ENCODE measurements around the gene BASP1. TPM values are rescaled to one million over a fixed set of nuclear protein-coding genes. Genes with fewer than 3 reads are reported as not detected.
A peak's percentile ranks its signal among the peaks of the same experiment; 100 is the strongest.
"Not testable (repeated sequence)": the region's sequence is repeated elsewhere in the genome, so short reads cannot be mapped to it uniquely, and the experiment has no call there.

Gene BASP1
- total RNA-seq, 4 donors from 2014 or later: 46.0 to 54.6 (median 49.8) TPM

- WGBS, 2 donors: 82 to 84% methylated on average over 3 of the region's 3 CpGs
- peak in 1 of 2 donors; percentile 23 for DNase-seq (ENCODE audit: low spot score in 2 of 2)
- Histone ChIP-seq H3K4me3 (no peak overlapping the region), H3K36me3 (no peaks in the 10 kb centered on the region), H3K27ac (no peak overlapping the region), H3K9me3 (no peaks in the 10 kb centered on the region), H3K4me1 (no peaks in the 10 kb centered on the region), H3K27me3 (no peaks in the 10 kb centered on the region)
- no peak for TF ChIP-seq POLR2A (IDR thresholded peaks at IDR 0.05)
- peak in 1 of 2 donors; percentile 56 for TF ChIP-seq EP300 (IDR thresholded peaks at IDR 0.05)
These were observed 31.7 kb downstream of the BASP1 start for GRCh38 chr5:17249029-17249634.

- 87 to 93% methylated on average over 6 of the region's 6 CpGs for WGBS, 2 donors
- not testable (repeated sequence) for H3K4me3 ChIP-seq; H3K4me1 ChIP-seq; H3K27me3 ChIP-seq; DNase-seq (ENCODE audit: low spot score in 2 of 2); H3K27ac ChIP-seq; H3K36me3 ChIP-seq; H3K9me3 ChIP-seq
These were observed 32.4 kb downstream of the BASP1 start for GRCh38 chr5:17249841-17250240.

- Histone ChIP-seq H3K4me3 (no peak overlapping the region), H3K27me3 (no peaks in the 10 kb centered on the region), H3K4me1 (no peaks in the 10 kb centered on the region), H3K36me3 (no peaks in the 10 kb centered on the region), H3K27ac (no peak overlapping the region), H3K9me3 (no peaks in the 10 kb centered on the region)
- TF ChIP-seq POLR2A (IDR thresholded peaks at IDR 0.05) (no peak), EP300 (IDR thresholded peaks at IDR 0.05) (no peak)
- DNase-seq (ENCODE audit: low spot score in 2 of 2): no peak
- 80 to 93% methylated on average over 1 of the region's 1 CpG for WGBS, 2 donors
These were observed 35.1 kb downstream of the BASP1 start for GRCh38 chr5:17252543-17252942.

- WGBS, 2 donors: 69 to 86% methylated on average over 6 of the region's 6 CpGs
- no peak for TF ChIP-seq POLR2A (IDR thresholded peaks at IDR 0.05)
- peak in 1 of 2 donors; percentile 65 for TF ChIP-seq EP300 (IDR thresholded peaks at IDR 0.05)
- TF ChIP-seq, protein P1, sequence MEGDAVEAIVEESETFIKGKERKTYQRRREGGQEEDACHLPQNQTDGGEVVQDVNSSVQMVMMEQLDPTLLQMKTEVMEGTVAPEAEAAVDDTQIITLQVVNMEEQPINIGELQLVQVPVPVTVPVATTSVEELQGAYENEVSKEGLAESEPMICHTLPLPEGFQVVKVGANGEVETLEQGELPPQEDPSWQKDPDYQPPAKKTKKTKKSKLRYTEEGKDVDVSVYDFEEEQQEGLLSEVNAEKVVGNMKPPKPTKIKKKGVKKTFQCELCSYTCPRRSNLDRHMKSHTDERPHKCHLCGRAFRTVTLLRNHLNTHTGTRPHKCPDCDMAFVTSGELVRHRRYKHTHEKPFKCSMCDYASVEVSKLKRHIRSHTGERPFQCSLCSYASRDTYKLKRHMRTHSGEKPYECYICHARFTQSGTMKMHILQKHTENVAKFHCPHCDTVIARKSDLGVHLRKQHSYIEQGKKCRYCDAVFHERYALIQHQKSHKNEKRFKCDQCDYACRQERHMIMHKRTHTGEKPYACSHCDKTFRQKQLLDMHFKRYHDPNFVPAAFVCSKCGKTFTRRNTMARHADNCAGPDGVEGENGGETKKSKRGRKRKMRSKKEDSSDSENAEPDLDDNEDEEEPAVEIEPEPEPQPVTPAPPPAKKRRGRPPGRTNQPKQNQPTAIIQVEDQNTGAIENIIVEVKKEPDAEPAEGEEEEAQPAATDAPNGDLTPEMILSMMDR (IDR thresholded peaks at IDR 0.05): no peak
These were observed 38.1 kb downstream of the BASP1 start for GRCh38 chr5:17255471-17256021.

GRCh38 chr5:17256171-17256570 is 38.7 kb downstream of the BASP1 start:
- no peaks in the 10 kb centered on the region for H3K36me3 ChIP-seq
- no peaks in the 10 kb centered on the region for H3K27me3 ChIP-seq
- H3K4me1 ChIP-seq: no peaks in the 10 kb centered on the region
- WGBS, 2 donors: 52 to 60% methylated on average over 3 of the region's 3 CpGs
- no peak for DNase-seq (ENCODE audit: low spot score in 2 of 2)
- no peaks in the 10 kb centered on the region for H3K9me3 ChIP-seq
- TF ChIP-seq EP300 (IDR thresholded peaks at IDR 0.05) (no peak), POLR2A (IDR thresholded peaks at IDR 0.05) (no peak)
- TF ChIP-seq, protein P1 (IDR thresholded peaks at IDR 0.05): no peak
- H3K4me3 ChIP-seq: no peak overlapping the region
- peak overlapping the region in 1 of 4 donors; percentile 8 for H3K27ac ChIP-seq

More at GRCh38 chr5:17255471-17256021, 38.1 kb downstream of the BASP1 start:
- H3K27me3 ChIP-seq: no peaks in the 10 kb centered on the region
- no peak for DNase-seq (ENCODE audit: low spot score in 2 of 2)
- no peak overlapping the region for H3K27ac ChIP-seq
- H3K36me3 ChIP-seq: no peaks in the 10 kb centered on the region
- H3K4me1 ChIP-seq: no peaks in the 10 kb centered on the region
- no peaks in the 10 kb centered on the region for H3K9me3 ChIP-seq
- no peak overlapping the region for H3K4me3 ChIP-seq

DNA sequence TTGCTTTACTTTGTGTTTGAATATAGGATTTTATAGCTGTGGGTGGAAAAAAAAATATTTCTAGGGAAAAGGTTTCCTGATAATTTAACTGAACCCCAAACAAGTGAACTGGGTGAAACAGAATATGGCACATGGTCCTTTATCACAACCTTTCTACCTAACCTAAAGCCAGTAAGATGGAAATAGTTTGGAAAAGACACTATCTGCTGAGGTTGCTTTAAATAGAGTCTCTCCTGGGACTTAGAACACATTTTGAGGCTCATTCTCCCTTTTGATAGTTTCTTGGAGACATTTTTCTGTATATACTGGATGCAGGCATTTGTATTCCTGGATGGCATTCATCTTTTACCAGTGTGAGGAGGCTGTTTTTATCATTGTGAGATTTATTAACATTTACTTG is 39.4 kb downstream of the BASP1 start:
- DNase-seq (ENCODE audit: low spot score in 2 of 2): no peak
- H3K4me3 ChIP-seq: no peak overlapping the region
- H3K27ac ChIP-seq: no peak overlapping the region
- H3K4me1 ChIP-seq: no peaks in the 10 kb centered on the region
- TF ChIP-seq POLR2A (IDR thresholded peaks at IDR 0.05): no peak
- no peak for TF ChIP-seq EP300 (IDR thresholded peaks at IDR 0.05)
- TF ChIP-seq, protein P1 (IDR thresholded peaks at IDR 0.05): no peak
- no peaks in the 10 kb centered on the region for H3K27me3 ChIP-seq
- H3K36me3 ChIP-seq: no peaks in the 10 kb centered on the region
- H3K9me3 ChIP-seq: no peaks in the 10 kb centered on the region
